A673 (cell line): ENCODE results near the gene INPP4B.

Experiments used
- EZH2 ChIP-seq: fragments of 200-600 bp; sonication (generic); IDR thresholded peaks from 2 replicates; pipeline ENCODE4 v1.6.1; 2017; ENCODE audit warnings: borderline replicate concordance, low read depth, mild to moderate bottlenecking, mixed read lengths, antibody characterized with exemption, low read length; ENCODE audit not compliant: poor library complexity, severe bottlenecking
- TF ChIP-seq, protein P1 (sequence below): fragments of 300-800, 200-600 bp; sonication (generic); conservative IDR thresholded peaks from 2 replicates; pipeline ENCODE4 v1.5.1; 2017; ENCODE audit warnings: low read depth, mild to moderate bottlenecking, antibody characterized with exemption, low read length, moderate library complexity, mixed read lengths

DNA sequence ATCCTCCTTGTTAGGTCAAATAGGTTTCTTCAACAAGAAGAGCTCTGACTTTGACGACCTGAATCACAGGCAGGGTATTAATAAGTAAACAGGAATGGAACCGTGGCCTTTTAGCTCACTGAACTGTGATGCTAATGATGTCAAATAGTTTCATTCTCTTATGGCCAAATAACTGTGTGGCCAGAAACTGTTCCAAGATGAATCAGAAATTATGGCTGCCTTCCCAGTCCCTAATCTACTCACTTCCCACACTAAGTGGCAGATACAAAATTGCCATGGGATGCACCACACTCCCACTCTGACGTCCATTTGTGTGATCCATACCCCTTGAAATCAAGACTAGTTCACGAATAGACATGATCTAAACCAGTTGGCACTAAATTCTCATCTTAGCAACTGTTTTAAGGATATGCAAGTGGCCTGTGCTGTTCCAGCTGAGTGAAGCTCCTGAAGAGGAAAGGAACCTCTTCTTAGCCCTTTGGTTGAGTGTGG lies 754.4 kb downstream of the INPP4B start:
- TF ChIP-seq EZH2 = no peak
- TF ChIP-seq, protein P1, sequence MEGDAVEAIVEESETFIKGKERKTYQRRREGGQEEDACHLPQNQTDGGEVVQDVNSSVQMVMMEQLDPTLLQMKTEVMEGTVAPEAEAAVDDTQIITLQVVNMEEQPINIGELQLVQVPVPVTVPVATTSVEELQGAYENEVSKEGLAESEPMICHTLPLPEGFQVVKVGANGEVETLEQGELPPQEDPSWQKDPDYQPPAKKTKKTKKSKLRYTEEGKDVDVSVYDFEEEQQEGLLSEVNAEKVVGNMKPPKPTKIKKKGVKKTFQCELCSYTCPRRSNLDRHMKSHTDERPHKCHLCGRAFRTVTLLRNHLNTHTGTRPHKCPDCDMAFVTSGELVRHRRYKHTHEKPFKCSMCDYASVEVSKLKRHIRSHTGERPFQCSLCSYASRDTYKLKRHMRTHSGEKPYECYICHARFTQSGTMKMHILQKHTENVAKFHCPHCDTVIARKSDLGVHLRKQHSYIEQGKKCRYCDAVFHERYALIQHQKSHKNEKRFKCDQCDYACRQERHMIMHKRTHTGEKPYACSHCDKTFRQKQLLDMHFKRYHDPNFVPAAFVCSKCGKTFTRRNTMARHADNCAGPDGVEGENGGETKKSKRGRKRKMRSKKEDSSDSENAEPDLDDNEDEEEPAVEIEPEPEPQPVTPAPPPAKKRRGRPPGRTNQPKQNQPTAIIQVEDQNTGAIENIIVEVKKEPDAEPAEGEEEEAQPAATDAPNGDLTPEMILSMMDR = no peak
